Psoas muscle (tissue), 8 donors: Measurements from ENCODE around the gene PHKB. TPM values are rescaled to one million over a fixed set of nuclear protein-coding genes. Genes with fewer than 3 reads are reported as not detected.
A peak's percentile ranks its signal among the peaks of the same experiment; 100 is the strongest.

Experiments used
- ATAC-seq, 4 donors: fragments of 200-7000 bp; cut with Tn5 transposase; one replicate each; pipeline ENCODE4 v1.9.1; 2020; ENCODE audit warnings: moderate library complexity in 3 of 4, mild to moderate bottlenecking in 2 of 4
- DNase-seq, 2 donors: peaks; one replicate each; pipeline ENCODE4 v3.0.0-alpha.2; 2020
- H3K27ac ChIP-seq: fragments of 200-600 bp; one replicate; pipeline ENCODE4 v1.8.0; 2022
- H3K27me3 ChIP-seq, 3 donors: fragments of 200-600 bp in 1 of 3; one replicate each; pipeline versions ENCODE4 v1.6.1 to v1.8.0; 2013 to 2022; ENCODE audit warnings: low read length in 2 of 3, mild to moderate bottlenecking in 2 of 3, moderate library complexity in 1 of 3; ENCODE audit not compliant: insufficient read depth in 3 of 3
- H3K36me3 ChIP-seq, 2 donors: fragments of 200-600 bp in 1 of 2; one replicate each; pipeline versions ENCODE4 v1.6.1 to v1.8.0; 2013 to 2022; ENCODE audit warnings: low read depth in 1 of 2, mild to moderate bottlenecking in 1 of 2, moderate library complexity in 1 of 2; ENCODE audit not compliant: insufficient read depth in 1 of 2
- H3K4me1 ChIP-seq: fragments of 200-600 bp; one replicate; pipeline ENCODE4 v1.8.0; 2022
- H3K4me3 ChIP-seq: fragments of 200-600 bp; one replicate; pipeline ENCODE4 v1.8.0; 2022; ENCODE audit warnings: mild to moderate bottlenecking
- H3K9me3 ChIP-seq: fragments of 200-600 bp; one replicate; pipeline ENCODE4 v1.8.0; 2022
- WGBS, 3 donors: extraction: QIAGEN DNeasy Blood & Tissue Kit; methylation state at CpG; one replicate each; pipeline versions ENCODE4 v1.1.6 to v1.1.7; 2013; 5-methylcytosine and 5-hydroxymethylcytosine counted together
- intact Hi-C, 2 donors: fragments of 100-400 bp; cut with DNase I; formaldehyde crosslinking; loops; one replicate each; pipeline versions ENCODE4 v1.11.0 to v1.14.2; 2022
- polyA plus RNA-seq, 3 donors: library from polyadenylated mRNA; stranded (reverse); fragments of 200-250 nt; gene quantifications; one replicate each; pipeline ENCODE4 v1.2.3, GENCODE V29; 2013
- total RNA-seq, 4 donors: library from RNA; stranded (reverse); fragmentation: NEBNext Ultra II Directional in 2 of 4; extraction: Animal tissue kit (Norgen Biotek cat#: 25700) in 2 of 4; gene quantifications; one replicate each; pipeline versions ENCODE4 v1.2.1 to v1.2.4, GENCODE V29; 2021 to 2023
- TF ChIP-seq, protein P1 (sequence below): fragments of 200-600 bp; IDR thresholded peaks from one replicate; pipeline ENCODE4 v1.8.0; 2022; ENCODE audit warnings: antibody characterized with exemption
- donor health status: healthy with polysubstance abuse.
- donor health status: DM: no; HTN: no; CAD: no; lungs with moderate emphysema.
- donor health status: Bipolar disorder and iron deficiency.
- donor health status: healthy.
- donor health status: DM: yes; HTN: yes; CAD: no.
- donor health status: DM: no; HTN: no; CAD: no.
- donor health status: DM: no; HTN: no; CAD: no.
- donor health status: DM: yes; HTN: yes; CAD: no.

The PHKB gene
- total and polyA plus RNA-seq, 7 donors: 18.8 to 87.7 (median 71.0) TPM

DNA sequence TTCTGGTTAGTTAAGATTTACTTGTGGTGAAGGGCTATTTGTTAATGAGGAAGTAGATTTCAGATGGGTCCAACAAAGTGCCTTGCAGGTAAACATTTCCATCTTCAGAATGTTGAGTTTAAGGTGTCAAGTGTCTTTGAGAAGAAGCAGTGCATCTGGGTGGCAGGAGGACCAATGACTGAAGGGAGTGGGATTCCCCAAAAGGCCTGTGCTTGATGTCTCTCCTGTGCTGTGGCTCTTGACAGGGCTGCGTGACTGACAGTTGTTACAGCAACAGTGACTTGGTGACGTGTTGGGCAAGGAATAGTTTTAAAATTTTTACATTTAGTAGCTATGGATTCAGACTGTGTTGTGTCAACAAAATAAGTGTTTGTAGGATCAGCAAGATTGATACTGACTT is 149.9 kb downstream of the PHKB start:
- whole genome bisulfite sequencing, 3 donors: 91 to 95% (median 91%) methylated on average over 2 of the region's 2 CpGs
- peaks cover 4 to 10% of the 10 kb centered on the region in 2 donors for H3K36me3 ChIP-seq
- intact Hi-C loops: no loop called here

DNA sequence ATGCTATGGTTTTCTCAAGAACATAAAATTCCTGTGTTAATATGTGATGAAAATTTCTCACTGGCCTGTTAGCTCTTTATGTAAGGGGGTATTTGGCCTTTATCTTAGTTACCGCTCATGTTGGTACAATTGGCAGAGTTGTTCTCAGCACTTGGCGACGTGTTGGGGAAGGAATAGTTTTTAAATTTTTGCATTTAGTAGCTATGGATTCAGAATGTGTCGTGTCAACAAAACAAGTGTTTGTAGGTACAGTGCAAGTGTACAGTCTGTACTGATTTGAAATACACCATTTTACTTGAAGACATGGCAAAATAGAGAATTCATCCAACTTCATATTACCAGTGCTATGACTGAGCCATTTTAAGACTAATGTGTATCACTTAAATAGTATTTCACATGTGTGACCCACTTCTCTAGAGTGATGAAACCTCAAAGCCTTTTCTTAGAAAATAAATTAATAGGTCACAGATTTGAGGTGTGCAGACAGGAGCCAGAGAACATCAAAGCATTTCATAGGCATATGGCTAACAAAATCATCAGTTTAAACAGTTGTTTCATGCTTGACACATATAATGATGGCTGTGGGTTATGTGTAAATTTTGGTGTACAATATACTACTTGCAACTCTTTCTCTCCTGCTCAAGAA is 150.8 kb downstream of the PHKB start:
- DNase-seq (no peak), ATAC-seq (peak in 3 of 4 donors; percentile 44 to 65 (median 48))
- intact Hi-C loops: no loop called here
- Histone ChIP-seq H3K27me3 (no peaks in the 10 kb centered on the region), H3K9me3 (no peaks in the 10 kb centered on the region), H3K36me3 (peaks cover 4 to 10% of the 10 kb centered on the region in 2 donors), H3K27ac (no peak overlapping the region), H3K4me3 (no peak overlapping the region), H3K4me1 (peaks cover 7% of the 10 kb centered on the region)
- TF ChIP-seq, protein P1, sequence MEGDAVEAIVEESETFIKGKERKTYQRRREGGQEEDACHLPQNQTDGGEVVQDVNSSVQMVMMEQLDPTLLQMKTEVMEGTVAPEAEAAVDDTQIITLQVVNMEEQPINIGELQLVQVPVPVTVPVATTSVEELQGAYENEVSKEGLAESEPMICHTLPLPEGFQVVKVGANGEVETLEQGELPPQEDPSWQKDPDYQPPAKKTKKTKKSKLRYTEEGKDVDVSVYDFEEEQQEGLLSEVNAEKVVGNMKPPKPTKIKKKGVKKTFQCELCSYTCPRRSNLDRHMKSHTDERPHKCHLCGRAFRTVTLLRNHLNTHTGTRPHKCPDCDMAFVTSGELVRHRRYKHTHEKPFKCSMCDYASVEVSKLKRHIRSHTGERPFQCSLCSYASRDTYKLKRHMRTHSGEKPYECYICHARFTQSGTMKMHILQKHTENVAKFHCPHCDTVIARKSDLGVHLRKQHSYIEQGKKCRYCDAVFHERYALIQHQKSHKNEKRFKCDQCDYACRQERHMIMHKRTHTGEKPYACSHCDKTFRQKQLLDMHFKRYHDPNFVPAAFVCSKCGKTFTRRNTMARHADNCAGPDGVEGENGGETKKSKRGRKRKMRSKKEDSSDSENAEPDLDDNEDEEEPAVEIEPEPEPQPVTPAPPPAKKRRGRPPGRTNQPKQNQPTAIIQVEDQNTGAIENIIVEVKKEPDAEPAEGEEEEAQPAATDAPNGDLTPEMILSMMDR: no peak
- 87 to 94% (median 92%) methylated on average over 4 of the region's 4 CpGs for WGBS, 3 donors

More for the DNA sequence above, 149.9 kb downstream of the PHKB start:
- ATAC-seq (no peak), DNase-seq (no peak)
- peaks cover 7% of the 10 kb centered on the region for H3K4me1 ChIP-seq
- H3K27me3 ChIP-seq: no peaks in the 10 kb centered on the region
- TF ChIP-seq, protein P1: no peak
- H3K27ac ChIP-seq: no peak overlapping the region
- H3K4me3 ChIP-seq: no peak overlapping the region
- H3K9me3 ChIP-seq: no peaks in the 10 kb centered on the region

DNA sequence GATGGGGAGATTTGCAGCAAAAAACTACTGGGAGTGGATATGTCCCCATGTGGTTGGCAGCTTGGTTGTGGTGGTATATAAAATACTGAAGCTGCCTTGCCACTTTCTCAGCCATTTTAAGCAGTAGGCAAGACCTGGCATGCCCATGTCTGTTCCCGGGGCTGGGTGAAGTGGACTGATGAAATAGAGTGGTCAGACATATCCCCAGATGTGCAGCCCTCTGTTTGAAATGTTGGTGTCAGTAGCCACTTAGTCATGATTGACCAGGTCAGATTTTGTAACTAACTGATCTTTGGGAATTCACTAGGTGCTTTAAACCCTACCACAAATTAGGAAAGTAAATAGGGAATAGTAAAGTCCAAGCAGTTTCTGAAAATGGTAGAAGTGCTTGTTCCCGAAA is 151.6 kb downstream of the PHKB start:
- no peaks in the 10 kb centered on the region for H3K9me3 ChIP-seq
- H3K4me3 ChIP-seq: no peak overlapping the region
- TF ChIP-seq, protein P1: no peak
- intact Hi-C loops: no loop called here
- 91 to 98% (median 92%) methylated on average over 2 of the region's 2 CpGs for WGBS, 3 donors
- H3K4me1 ChIP-seq: peaks cover 11% of the 10 kb centered on the region
- H3K27me3 ChIP-seq: no peaks in the 10 kb centered on the region
- H3K27ac ChIP-seq: no peak overlapping the region
- peaks cover 4 to 10% of the 10 kb centered on the region in 2 donors for H3K36me3 ChIP-seq
- DNase-seq (no peak), ATAC-seq (peak in 3 of 4 donors; percentile 40 to 52 (median 41))

DNA sequence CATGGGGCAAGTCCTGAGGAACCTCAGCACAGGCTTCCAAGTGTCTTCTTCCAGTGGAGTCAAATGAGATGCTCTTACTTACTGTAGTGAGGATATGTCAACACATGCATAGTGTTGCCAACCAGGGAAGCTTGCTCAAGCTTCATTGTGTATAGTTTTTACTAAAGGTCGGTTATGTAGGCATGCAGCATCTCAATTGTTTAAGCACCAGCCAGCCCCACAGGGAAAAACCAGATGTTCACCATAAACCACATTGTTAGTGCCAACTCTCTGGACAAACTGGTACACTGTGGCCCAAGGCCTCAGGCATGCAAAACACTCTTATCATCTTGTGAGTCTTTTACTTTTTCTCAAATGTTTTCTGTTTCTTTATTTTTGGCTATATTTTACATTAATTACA is 152.1 kb downstream of the PHKB start:
- H3K9me3 ChIP-seq: no peaks in the 10 kb centered on the region
- no peak overlapping the region for H3K4me3 ChIP-seq
- no peaks in the 10 kb centered on the region for H3K27me3 ChIP-seq
- H3K36me3 ChIP-seq: peaks cover 4 to 10% of the 10 kb centered on the region in 2 donors
- peaks cover 16% of the 10 kb centered on the region for H3K4me1 ChIP-seq
- intact Hi-C loops: no loop called here
- DNase-seq (no peak), ATAC-seq (peak in 1 of 4 donors; percentile 37)
- TF ChIP-seq, protein P1: no peak
- H3K27ac ChIP-seq: no peak overlapping the region
- 25 to 51% (median 48%) methylated on average over 1 of the region's 1 CpG for WGBS, 3 donors

DNA sequence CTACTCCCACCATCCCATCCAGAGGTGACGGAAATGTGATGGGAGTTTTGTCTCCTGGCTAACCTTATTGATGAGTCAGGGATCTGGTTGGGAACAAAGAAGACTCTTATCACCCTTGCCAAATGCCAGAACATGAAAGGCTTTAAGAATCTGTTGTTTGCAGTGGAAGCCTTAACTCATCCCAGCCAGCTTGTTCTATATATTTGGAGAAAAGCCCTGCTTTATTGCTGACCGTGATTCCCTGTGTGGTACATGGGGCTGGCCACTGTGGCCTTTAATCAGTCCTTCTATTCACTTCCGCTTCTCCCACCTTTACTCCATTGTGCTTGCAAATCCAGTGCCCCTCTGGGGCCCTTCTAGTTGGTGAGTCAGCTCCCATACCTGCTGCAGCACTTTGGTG is 156.6 kb downstream of the PHKB start:
- Histone ChIP-seq H3K4me3 (no peak overlapping the region), H3K27me3 (no peaks in the 10 kb centered on the region), H3K27ac (no peak overlapping the region), H3K4me1 (peaks cover 20% of the 10 kb centered on the region), H3K9me3 (no peaks in the 10 kb centered on the region), H3K36me3 (no peaks in the 10 kb centered on the region)
- TF ChIP-seq, protein P1: no peak
- WGBS, 3 donors: 87 to 91% (median 88%) methylated on average over 3 of the region's 3 CpGs
- no peak for DNase-seq
- intact Hi-C loops: no loop called here
- peak in 1 of 4 donors; percentile 46 for ATAC-seq
